ENCODE measurements around the gene TANGO6.

TANGO6 gene

GRCh38 chr16:68909099-68909733 lies 65.9 kb downstream of the TANGO6 start:
- no peak for DNase-seq (ENCODE audit: low read depth in 2 of 2)

- no peak for DNase-seq (ENCODE audit: low read depth in 2 of 2)
Measured at GRCh38 chr16:68910051-68910450, 66.7 kb downstream of the TANGO6 start.

- no peak for DNase-seq (ENCODE audit: low read depth in 2 of 2)
Measured at GRCh38 chr16:68915589-68915988, 72.3 kb downstream of the TANGO6 start.

GRCh38 chr16:68917541-68917940 lies 74.2 kb downstream of the TANGO6 start:
- no peak for DNase-seq (ENCODE audit: low read depth in 2 of 2)

GRCh38 chr16:68920349-68920748 lies 77.0 kb downstream of the TANGO6 start:
- no peak for DNase-seq (ENCODE audit: low read depth in 2 of 2)

- DNase-seq (ENCODE audit: low read depth in 2 of 2) = no peak
Measured at GRCh38 chr16:68921637-68922036, 78.3 kb downstream of the TANGO6 start.

GRCh38 chr16:68923116-68923515 lies 79.8 kb downstream of the TANGO6 start:
- no peak for DNase-seq (ENCODE audit: low read depth in 2 of 2)

- no peak for DNase-seq (ENCODE audit: low read depth in 2 of 2)
Measured at GRCh38 chr16:68927018-68927417, 83.7 kb downstream of the TANGO6 start.

- DNase-seq (ENCODE audit: low read depth in 2 of 2) = no peak
Measured at GRCh38 chr16:68931196-68931595, 87.9 kb downstream of the TANGO6 start.

- DNase-seq (ENCODE audit: low read depth in 2 of 2) = no peak
Measured at GRCh38 chr16:68934402-68934801, 91.1 kb downstream of the TANGO6 start.

GRCh38 chr16:68935008-68935407 lies 91.7 kb downstream of the TANGO6 start:
- no peak for DNase-seq (ENCODE audit: low read depth in 2 of 2)

GRCh38 chr16:68936736-68937631 lies 93.7 kb downstream of the TANGO6 start:
- peak; percentile 33 to 36 for DNase-seq (ENCODE audit: low read depth in 2 of 2)

- no peak for DNase-seq (ENCODE audit: low read depth in 2 of 2)
Measured at GRCh38 chr16:68939692-68940320, 96.5 kb downstream of the TANGO6 start.

- no peak for DNase-seq (ENCODE audit: low read depth in 2 of 2)
Measured at GRCh38 chr16:68940816-68941215, 97.5 kb downstream of the TANGO6 start.

- DNase-seq (ENCODE audit: low read depth in 2 of 2) = no peak
Measured at GRCh38 chr16:68943961-68944360, 100.6 kb downstream of the TANGO6 start.

- DNase-seq (ENCODE audit: low read depth in 2 of 2) = no peak
Measured at GRCh38 chr16:68948230-68948910, 105.0 kb downstream of the TANGO6 start.

GRCh38 chr16:68951991-68952877 lies 108.9 kb downstream of the TANGO6 start:
- peak in 1 of 2 experiments; percentile 15 for DNase-seq (ENCODE audit: low read depth in 2 of 2)

- no peak for DNase-seq (ENCODE audit: low read depth in 2 of 2)
Measured at GRCh38 chr16:68954911-68955635, 111.7 kb downstream of the TANGO6 start.

GRCh38 chr16:68960910-68961309 lies 117.6 kb downstream of the TANGO6 start:
- DNase-seq (ENCODE audit: low read depth in 2 of 2) = no peak

GRCh38 chr16:68961778-68962402 lies 118.6 kb downstream of the TANGO6 start:
- DNase-seq (ENCODE audit: low read depth in 2 of 2) = no peak
